ENCODE results near the gene GLS. TPM values are rescaled to one million over a fixed set of nuclear protein-coding genes. Genes with fewer than 3 reads are reported as not detected.

The GLS gene
- total RNA-seq, 6 experiments from 2014 or later, result 191 to 431 (median 201) TPM

DNA sequence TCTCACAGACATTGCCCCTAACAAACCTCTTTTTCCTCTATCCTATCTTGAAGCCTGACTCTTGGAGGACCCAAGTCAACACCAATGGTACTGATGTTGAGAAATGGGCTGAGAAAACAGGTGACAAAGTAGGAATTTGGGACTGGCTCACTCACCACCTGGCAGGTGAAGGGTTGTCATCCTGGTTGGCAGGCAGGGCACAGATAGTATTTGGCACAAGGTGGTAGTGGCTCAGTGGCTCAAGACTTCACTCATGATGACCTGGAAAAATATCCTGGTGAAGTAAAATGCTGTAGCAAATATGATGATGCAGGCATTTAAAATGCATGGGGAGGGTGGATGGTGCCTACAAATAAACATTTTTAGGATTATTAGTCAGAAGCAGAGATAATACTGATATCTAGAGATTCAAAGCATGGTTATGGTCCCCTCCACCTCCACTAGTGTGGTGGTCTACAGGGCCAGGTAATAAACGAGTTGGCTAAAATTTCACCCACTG lies 38.0 kb upstream of the GLS start:
- Mint-ChIP-seq H3K27me3 (ENCODE audit: insufficient read depth) (no peaks in the 10 kb centered on the region), H3K36me3 (ENCODE audit: low read depth) (peaks cover 15% of the 10 kb centered on the region), H3K27ac (no peak overlapping the region; the same call in 1 of the 2 replicates), H3K9me3 (no peaks in the 10 kb centered on the region), H3K4me3 (no peak overlapping the region), H3K4me1 (ENCODE audit: low read depth) (peaks cover 47% of the 10 kb centered on the region)
- TF ChIP-seq, protein P1, sequence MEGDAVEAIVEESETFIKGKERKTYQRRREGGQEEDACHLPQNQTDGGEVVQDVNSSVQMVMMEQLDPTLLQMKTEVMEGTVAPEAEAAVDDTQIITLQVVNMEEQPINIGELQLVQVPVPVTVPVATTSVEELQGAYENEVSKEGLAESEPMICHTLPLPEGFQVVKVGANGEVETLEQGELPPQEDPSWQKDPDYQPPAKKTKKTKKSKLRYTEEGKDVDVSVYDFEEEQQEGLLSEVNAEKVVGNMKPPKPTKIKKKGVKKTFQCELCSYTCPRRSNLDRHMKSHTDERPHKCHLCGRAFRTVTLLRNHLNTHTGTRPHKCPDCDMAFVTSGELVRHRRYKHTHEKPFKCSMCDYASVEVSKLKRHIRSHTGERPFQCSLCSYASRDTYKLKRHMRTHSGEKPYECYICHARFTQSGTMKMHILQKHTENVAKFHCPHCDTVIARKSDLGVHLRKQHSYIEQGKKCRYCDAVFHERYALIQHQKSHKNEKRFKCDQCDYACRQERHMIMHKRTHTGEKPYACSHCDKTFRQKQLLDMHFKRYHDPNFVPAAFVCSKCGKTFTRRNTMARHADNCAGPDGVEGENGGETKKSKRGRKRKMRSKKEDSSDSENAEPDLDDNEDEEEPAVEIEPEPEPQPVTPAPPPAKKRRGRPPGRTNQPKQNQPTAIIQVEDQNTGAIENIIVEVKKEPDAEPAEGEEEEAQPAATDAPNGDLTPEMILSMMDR (IDR thresholded peaks at IDR 0.05), result no peak
- no peak for DNase-seq

DNA sequence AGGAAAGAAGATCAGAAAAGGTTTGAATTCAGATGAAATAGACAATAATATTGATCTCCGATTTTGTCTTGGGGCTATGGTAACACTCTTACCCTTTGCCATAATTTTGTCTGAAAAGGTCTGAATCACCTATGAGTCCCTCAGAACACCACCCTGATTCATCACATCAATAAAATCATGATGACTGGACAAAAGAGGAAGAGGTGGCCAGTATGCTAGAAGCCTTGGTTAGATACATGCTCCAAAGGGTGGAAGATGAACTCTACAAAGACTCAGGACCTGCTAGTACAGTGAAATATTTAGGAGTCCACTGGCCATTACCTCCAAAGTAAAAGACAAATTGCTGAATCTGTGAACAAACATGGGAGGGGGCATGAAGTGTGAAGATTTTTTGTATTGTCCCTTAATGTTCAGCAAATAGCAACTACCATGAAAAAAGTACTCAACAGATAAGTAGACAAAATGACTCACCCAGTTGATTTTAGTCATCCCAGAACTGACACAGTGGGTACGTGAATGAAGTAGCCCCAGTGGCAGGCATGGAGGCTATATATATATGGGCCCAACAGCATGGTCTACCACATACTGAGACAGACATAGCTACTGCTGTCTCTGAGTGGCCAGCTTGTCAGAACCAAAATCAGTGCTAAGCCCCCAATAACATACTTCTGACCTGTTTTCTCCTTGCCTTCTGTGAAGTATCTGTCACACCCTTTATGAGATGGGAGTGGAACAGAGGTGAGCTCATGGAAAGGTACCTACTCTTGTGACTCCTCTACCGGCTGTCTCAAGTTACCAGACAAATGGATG lies 36.5 kb upstream of the GLS start:
- Mint-ChIP-seq H3K27me3 (ENCODE audit: insufficient read depth) (no peaks in the 10 kb centered on the region), H3K36me3 (ENCODE audit: low read depth) (peaks cover 15% of the 10 kb centered on the region), H3K4me1 (ENCODE audit: low read depth) (peaks cover 38% of the 10 kb centered on the region), H3K4me3 (0 out of 2 replicates have a peak overlapping the region, but pooled peaks have one; percentile 3), H3K9me3 (no peaks in the 10 kb centered on the region), H3K27ac (peak overlapping the region; percentile 73)
- TF ChIP-seq, protein P1 (IDR thresholded peaks at IDR 0.05), result no peak
- peak; percentile 70 for DNase-seq

DNA sequence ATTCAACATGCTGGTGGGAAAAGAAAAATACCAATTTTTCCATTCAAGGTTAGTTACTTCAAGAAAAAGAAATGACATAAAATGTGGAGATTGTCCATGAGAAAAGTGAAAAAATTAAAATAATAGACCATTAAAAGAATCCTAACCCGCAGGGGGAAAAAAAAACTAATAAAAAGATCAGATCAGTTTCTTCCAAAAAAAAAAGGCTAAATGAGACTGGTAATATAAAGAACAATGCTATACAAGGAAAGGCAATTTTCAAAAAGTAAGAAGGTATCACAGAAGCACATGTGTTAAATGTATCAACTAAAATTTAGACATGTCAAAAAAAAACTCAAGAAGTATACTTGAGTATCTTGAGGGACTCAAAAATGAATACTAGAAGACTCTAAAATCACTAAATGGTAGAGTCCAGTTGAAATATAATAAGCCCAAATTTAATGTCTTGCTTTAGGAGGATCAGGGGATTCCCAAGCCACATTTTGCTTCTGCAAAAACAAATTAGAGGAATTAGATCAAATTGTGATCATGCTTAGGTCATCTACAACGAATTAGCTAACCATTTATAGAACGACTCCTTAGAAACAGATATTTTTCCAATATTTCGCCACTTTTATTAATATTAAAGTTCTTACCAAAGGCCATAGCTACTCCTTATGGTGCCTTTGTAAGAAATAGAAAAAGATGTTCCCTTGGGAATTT lies 35.8 kb upstream of the GLS start:
- Mint-ChIP-seq H3K4me1 (ENCODE audit: low read depth) (peaks cover 42% of the 10 kb centered on the region), H3K27ac (peak overlapping the region; percentile 73), H3K27me3 (ENCODE audit: insufficient read depth) (no peaks in the 10 kb centered on the region), H3K9me3 (no peaks in the 10 kb centered on the region), H3K4me3 (no peak overlapping the region), H3K36me3 (ENCODE audit: low read depth) (peaks cover 15% of the 10 kb centered on the region)
- TF ChIP-seq, protein P1 (IDR thresholded peaks at IDR 0.05), result no peak
- no peak for DNase-seq

DNA sequence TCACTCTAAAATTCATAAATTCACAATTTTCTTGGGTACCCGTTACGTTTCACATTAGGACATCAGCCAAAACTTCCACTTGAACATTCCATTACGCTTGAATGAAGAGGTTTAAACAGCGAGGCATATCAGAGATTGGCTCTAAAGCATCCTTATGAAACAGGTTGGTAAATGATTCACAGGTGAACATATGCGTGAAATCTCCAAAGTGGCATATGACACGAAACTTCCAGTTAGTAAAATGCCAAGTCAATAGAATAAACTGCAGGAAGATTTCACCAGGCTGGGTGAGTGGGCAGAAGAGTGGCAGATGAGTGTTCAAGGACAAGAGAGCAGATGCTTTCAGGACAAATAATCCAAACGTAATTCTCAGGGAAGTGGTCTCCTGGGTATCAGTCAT lies 33.9 kb upstream of the GLS start:
- no peak overlapping the region for H3K4me3 Mint-ChIP-seq
- H3K27ac Mint-ChIP-seq, result no peak overlapping the region
- no peaks in the 10 kb centered on the region for H3K27me3 Mint-ChIP-seq (ENCODE audit: insufficient read depth)
- no peaks in the 10 kb centered on the region for H3K9me3 Mint-ChIP-seq
- no peak for DNase-seq
- H3K36me3 Mint-ChIP-seq (ENCODE audit: low read depth), result peaks cover 9% of the 10 kb centered on the region
- TF ChIP-seq, protein P1 (IDR thresholded peaks at IDR 0.05), result no peak
- peaks cover 31% of the 10 kb centered on the region for H3K4me1 Mint-ChIP-seq (ENCODE audit: low read depth)

DNA sequence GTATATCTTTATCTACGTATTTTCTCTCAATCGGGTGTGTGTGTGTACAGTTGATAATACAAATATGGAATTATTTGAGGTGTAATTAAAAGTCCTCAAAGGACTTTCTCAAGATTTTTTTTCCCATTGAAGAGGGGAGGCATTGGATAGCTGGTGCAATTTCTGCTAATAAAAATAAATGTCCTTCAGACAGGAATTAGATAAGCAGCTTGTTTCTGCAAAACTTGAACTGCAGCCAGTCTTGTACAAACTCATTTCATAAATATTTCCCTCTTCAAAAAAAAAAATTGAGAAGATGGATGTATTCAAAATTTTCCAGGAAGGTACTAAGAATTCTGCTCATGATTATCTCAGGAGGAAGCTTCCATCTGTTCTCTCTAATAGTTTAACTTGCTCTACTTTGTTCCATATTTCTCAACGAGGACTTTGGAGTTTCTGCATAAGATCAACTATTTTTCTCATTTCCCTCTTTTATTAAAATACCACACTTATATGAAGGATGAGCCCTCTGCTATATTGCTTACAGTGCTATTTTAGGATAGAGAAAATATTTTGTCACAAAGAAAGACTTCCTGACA lies 33.0 kb upstream of the GLS start:
- TF ChIP-seq, protein P1 (IDR thresholded peaks at IDR 0.05), result no peak
- Mint-ChIP-seq H3K36me3 (ENCODE audit: low read depth) (peaks cover under 1% of the 10 kb centered on the region; the same call in 1 of the 2 replicates), H3K4me1 (ENCODE audit: low read depth) (peaks cover 27% of the 10 kb centered on the region), H3K4me3 (no peak overlapping the region), H3K9me3 (no peaks in the 10 kb centered on the region), H3K27me3 (ENCODE audit: insufficient read depth) (no peaks in the 10 kb centered on the region), H3K27ac (no peak overlapping the region; the same call in 1 of the 2 replicates)
- peak; percentile 34 for DNase-seq
